Left ventricle myocardium superior (tissue), 1 donor: Measurements from ENCODE around the gene CPZ. TPM values are rescaled to one million over a fixed set of nuclear protein-coding genes. Genes with fewer than 3 reads are reported as not detected.

Experiments used
- ATAC-seq: fragments of 200-7000 bp; cut with Tn5 transposase; one replicate; pipeline ENCODE4 v1.9.1; 2020; ENCODE audit warnings: mild to moderate bottlenecking, moderate library complexity
- DNase-seq: peaks from one replicate; pipeline ENCODE4 v3.0.0-alpha.2; 2020
- intact Hi-C: fragments of 100-400 bp; cut with micrococcal nuclease; formaldehyde crosslinking; loops from one replicate; pipeline ENCODE4 v1.11.0; 2022
- total RNA-seq: library from RNA; stranded (reverse); fragmentation: NEBNext Ultra II Directional; extraction: Animal tissue kit (Norgen Biotek cat#: 25700); gene quantifications from one replicate; pipeline ENCODE4 v1.2.1, GENCODE V29; 2021
- donor health status: DM: no; HTN: yes; CAD: no; lungs with severe emphysema.

CPZ gene
- total RNA-seq, 1 donor from 2014 or later, result 1.2 TPM

DNA sequence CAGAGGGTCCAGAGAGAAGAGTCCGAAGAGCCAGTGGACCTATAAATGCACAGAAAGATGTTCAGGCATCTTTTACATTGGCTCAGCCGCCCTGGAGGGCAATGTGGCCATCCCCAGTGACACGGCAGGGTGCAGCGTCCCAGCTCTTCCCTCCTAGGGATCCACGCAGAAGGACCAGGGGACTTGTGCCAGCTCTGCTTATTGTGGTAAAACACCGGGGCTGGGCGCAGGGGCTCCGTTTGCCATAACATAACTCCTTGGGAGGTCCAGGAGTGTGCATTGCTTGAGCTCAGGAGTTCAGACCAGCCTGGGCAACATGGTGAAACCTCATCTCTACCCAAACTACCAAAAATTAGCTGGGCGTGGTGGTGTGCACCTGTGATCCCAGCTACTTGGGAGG is 70.2 kb downstream of the CPZ start:
- no peak for DNase-seq
- intact Hi-C loops, result no loop called here
- no peak for ATAC-seq

- ATAC-seq (no peak), DNase-seq (no peak)
- intact Hi-C loops, result no loop called here
Measured at GRCh38 chr4:8664031-8664805, 71.7 kb downstream of the CPZ start.

GRCh38 chr4:8664976-8665375 is 72.4 kb downstream of the CPZ start:
- intact Hi-C loops, result no loop called here
- no peak for DNase-seq
- ATAC-seq, result no peak

DNA sequence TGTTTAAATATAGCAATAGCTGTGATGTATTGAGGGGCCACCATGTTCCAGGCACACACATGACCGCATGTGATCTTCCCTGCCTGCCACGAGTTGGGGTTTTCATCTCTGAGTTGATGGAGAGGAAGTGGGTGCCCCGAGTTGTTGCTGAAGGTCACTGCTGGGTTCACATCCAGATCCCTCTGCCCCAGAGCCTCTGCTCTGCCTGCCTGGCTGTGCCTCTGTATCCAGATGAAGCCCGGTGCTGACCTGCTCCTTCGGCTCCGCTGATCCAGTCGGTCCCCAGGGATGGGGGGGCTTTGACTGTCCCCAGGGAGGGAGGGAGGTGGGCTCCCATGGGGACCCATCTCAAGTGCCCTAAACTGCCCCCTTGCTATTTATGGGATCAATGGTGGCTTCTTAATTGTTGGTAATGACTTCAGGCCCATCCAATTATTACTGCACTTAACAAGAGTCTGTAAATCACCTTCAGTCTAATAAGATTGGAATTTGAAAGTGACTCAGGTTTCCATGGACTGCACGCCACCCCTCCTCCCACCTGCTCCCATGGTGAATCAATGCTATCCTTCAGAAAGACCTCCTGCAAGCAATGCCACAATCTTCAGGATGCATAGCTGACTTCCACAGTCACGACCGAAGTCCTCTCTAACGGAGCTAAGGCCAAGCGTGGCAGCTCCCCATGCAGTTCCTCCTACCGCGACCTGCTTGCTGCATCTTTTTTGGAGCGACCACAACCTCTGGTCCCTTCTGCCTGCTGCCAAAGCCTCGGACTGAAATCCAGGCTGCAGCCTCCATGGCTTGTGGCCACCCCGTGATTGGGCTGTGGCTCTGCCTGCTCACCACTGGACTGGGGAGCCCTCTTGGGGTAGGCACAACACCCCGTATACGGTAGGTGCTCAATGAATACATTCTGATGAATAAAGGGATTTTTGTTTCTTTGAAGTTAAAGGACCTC is 73.1 kb downstream of the CPZ start:
- ATAC-seq, result no peak
- intact Hi-C loops, result no loop called here
- DNase-seq, result no peak

DNA sequence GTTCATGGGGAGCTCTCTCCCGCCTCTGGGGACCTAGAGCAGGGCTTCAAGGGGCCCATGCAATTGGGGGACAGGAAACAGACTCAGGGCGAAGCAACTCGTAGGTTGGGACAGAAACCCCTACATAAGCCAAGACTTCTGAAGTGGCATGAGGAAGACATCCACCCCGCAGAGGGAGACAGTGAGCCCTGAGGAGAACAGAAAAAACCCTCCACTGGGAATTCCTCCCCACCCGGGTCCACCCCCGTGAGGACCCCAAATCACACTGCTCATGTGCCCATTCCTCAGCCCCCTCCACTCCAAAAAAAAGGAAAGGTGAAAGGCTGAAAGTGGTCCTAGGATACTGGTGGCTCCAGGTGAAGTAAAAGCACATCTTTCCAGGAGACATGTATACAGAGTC is 74.0 kb downstream of the CPZ start:
- DNase-seq (no peak), ATAC-seq (no peak)
- intact Hi-C loops, result no loop called here

Other genes starting within 250 kb of the CPZ start
- gene ACOX3, start 152.0 kb upstream of the CPZ start, total RNA-seq, result 25.8 TPM
- gene TRMT44, start 152.0 kb upstream of the CPZ start, total RNA-seq, result 8.4 TPM
- gene GPR78, start 12.4 kb upstream of the CPZ start, total RNA-seq, result not detected